ENCODE data around the gene PMPCA.

DNA sequence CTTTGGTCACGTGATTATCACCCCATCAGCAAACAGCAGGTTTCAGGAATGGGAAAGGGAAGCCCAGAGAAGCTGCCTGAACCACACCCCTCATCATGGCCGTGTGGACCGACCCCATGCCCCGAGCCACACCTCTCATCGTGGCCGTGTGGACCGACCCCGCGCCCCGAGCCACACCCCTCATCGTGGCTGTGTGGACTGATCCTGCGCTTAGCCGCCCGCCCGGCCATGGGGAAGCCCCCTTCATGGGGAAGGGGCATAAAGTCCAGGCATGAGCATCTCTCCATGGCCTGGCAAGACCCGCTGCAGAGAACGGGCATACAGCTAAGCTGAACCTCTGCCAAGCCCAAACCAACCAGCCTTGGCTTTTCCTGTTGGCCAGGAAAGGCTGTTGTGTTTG is 16.9 kb upstream of the PMPCA start:
- no peak for TF ChIP-seq TAF1 (IDR thresholded peaks at IDR 0.05; ENCODE audit: low read depth)
- TF ChIP-seq, protein P1, sequence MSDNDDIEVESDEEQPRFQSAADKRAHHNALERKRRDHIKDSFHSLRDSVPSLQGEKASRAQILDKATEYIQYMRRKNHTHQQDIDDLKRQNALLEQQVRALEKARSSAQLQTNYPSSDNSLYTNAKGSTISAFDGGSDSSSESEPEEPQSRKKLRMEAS (IDR thresholded peaks at IDR 0.05), result no peak
- TF ChIP-seq CEBPB (IDR thresholded peaks at IDR 0.05), result no peak
- no peak for TF ChIP-seq EP300 (IDR thresholded peaks at IDR 0.05; ENCODE audit: borderline replicate concordance)
- TF ChIP-seq TEAD4 (IDR thresholded peaks at IDR 0.05), result no peak
- TF ChIP-seq, protein P2, sequence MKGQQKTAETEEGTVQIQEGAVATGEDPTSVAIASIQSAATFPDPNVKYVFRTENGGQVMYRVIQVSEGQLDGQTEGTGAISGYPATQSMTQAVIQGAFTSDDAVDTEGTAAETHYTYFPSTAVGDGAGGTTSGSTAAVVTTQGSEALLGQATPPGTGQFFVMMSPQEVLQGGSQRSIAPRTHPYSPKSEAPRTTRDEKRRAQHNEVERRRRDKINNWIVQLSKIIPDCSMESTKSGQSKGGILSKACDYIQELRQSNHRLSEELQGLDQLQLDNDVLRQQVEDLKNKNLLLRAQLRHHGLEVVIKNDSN (IDR thresholded peaks at IDR 0.05), result no peak

Measured in Ishikawa (cell line).